ENCODE measurements around the gene CARHSP1.

Gene CARHSP1

GRCh38 chr16:8822403-8822802 lies 46.4 kb downstream of the CARHSP1 start:
- Histone ChIP-seq H3K4me2 (ENCODE audit: low read depth, low read length, poor library complexity, severe bottlenecking) (no peak overlapping the region), H3K27me3 (ENCODE audit: insufficient read depth, low read length, poor library complexity, severe bottlenecking) (no peaks in the 10 kb centered on the region), H3K9me3 (ENCODE audit: insufficient read depth, low read depth, low read length) (no peaks in the 10 kb centered on the region), H3K4me1 (ENCODE audit: insufficient read depth, low read length, poor library complexity, severe bottlenecking) (peaks cover 2% of the 10 kb centered on the region), H4K20me1 (ENCODE audit: insufficient read depth, low read length, poor library complexity, severe bottlenecking) (no peaks in the 10 kb centered on the region), H3K9me2 (replicated peaks; ENCODE audit: low read depth, low read length) (no peaks in the 10 kb centered on the region), H3K79me2 (ENCODE audit: insufficient read depth, low read length) (no peaks in the 10 kb centered on the region), H3K9ac (ENCODE audit: low read depth, low read length, poor library complexity, severe bottlenecking) (no peak overlapping the region), H3K4me3 (ENCODE audit: low read length, poor library complexity, severe bottlenecking) (no peak overlapping the region), H3K36me3 (ENCODE audit: insufficient read depth, low read length) (no peaks in the 10 kb centered on the region), H2AFZ (ENCODE audit: low read length) (no peak overlapping the region), H3F3A (ENCODE audit: low read depth) (no peaks in the 10 kb centered on the region)
- no peak for TF ChIP-seq EZH2phosphoT487 (IDR thresholded peaks at IDR 0.05; ENCODE audit: borderline replicate concordance)
- no peak for TF ChIP-seq CTCF (conservative IDR thresholded peaks at IDR 0.05; ENCODE audit: low read length)

GRCh38 chr16:8819411-8820034 lies 49.3 kb downstream of the CARHSP1 start:
- Histone ChIP-seq H3K4me3 (ENCODE audit: low read length, poor library complexity, severe bottlenecking) (no peak overlapping the region), H3K79me2 (ENCODE audit: insufficient read depth, low read length) (no peaks in the 10 kb centered on the region), H3K4me1 (ENCODE audit: insufficient read depth, low read length, poor library complexity, severe bottlenecking) (peaks cover 12% of the 10 kb centered on the region), H3K27me3 (ENCODE audit: insufficient read depth, low read length, poor library complexity, severe bottlenecking) (no peaks in the 10 kb centered on the region), H3K9me3 (ENCODE audit: insufficient read depth, low read depth, low read length) (no peaks in the 10 kb centered on the region), H3F3A (ENCODE audit: low read depth) (no peaks in the 10 kb centered on the region), H3K36me3 (ENCODE audit: insufficient read depth, low read length) (peaks cover 8% of the 10 kb centered on the region; the same call in 1 of the 2 replicates), H3K4me2 (ENCODE audit: low read depth, low read length, poor library complexity, severe bottlenecking) (no peak overlapping the region), H4K20me1 (ENCODE audit: insufficient read depth, low read length, poor library complexity, severe bottlenecking) (no peaks in the 10 kb centered on the region), H3K9me2 (replicated peaks; ENCODE audit: low read depth, low read length) (no peaks in the 10 kb centered on the region), H2AFZ (ENCODE audit: low read length) (no peak overlapping the region), H3K9ac (ENCODE audit: low read depth, low read length, poor library complexity, severe bottlenecking) (no peak overlapping the region)
- TF ChIP-seq EZH2phosphoT487 (IDR thresholded peaks at IDR 0.05; ENCODE audit: borderline replicate concordance): no peak
- no peak for TF ChIP-seq CTCF (conservative IDR thresholded peaks at IDR 0.05; ENCODE audit: low read length)

GRCh38 chr16:8818504-8819270 lies 50.1 kb downstream of the CARHSP1 start:
- no peaks in the 10 kb centered on the region for H3K27me3 ChIP-seq (ENCODE audit: insufficient read depth, low read length, poor library complexity, severe bottlenecking)
- H2AFZ ChIP-seq (ENCODE audit: low read length): no peak overlapping the region
- H3K4me2 ChIP-seq (ENCODE audit: low read depth, low read length, poor library complexity, severe bottlenecking): no peak overlapping the region
- peaks cover 11% of the 10 kb centered on the region; the same call in 1 of the 2 replicates for H3K36me3 ChIP-seq (ENCODE audit: insufficient read depth, low read length)
- H3K9me2 ChIP-seq (replicated peaks; ENCODE audit: low read depth, low read length): no peaks in the 10 kb centered on the region
- H3K9ac ChIP-seq (ENCODE audit: low read depth, low read length, poor library complexity, severe bottlenecking): no peak overlapping the region
- no peaks in the 10 kb centered on the region for H3F3A ChIP-seq (ENCODE audit: low read depth)
- no peaks in the 10 kb centered on the region for H3K79me2 ChIP-seq (ENCODE audit: insufficient read depth, low read length)
- H3K9me3 ChIP-seq (ENCODE audit: insufficient read depth, low read depth, low read length): no peaks in the 10 kb centered on the region
- TF ChIP-seq EZH2phosphoT487 (IDR thresholded peaks at IDR 0.05; ENCODE audit: borderline replicate concordance): no peak
- no peak for TF ChIP-seq CTCF (conservative IDR thresholded peaks at IDR 0.05; ENCODE audit: low read length)
- no peak overlapping the region for H3K4me3 ChIP-seq (ENCODE audit: low read length, poor library complexity, severe bottlenecking)
- H3K4me1 ChIP-seq (ENCODE audit: insufficient read depth, low read length, poor library complexity, severe bottlenecking): peaks cover 12% of the 10 kb centered on the region
- no peaks in the 10 kb centered on the region for H4K20me1 ChIP-seq (ENCODE audit: insufficient read depth, low read length, poor library complexity, severe bottlenecking)

All from Loucy (cell line).